Suppressor macrophage (primary cell): Measurements from ENCODE around the gene CD46.
A peak's percentile ranks its signal among the peaks of the same experiment; 100 is the strongest.

ENCODE experiments used
- DNase-seq, 4 experiments: peaks; one replicate each; pipeline ENCODE4 v3.0.0-alpha.2; 2020 to 2022

Gene CD46

GRCh38 chr1:207830788-207831187 lies 78.9 kb downstream of the CD46 start:
- DNase-seq = no peak

GRCh38 chr1:207831517-207832327 lies 79.9 kb downstream of the CD46 start:
- DNase-seq = peak; percentile 49 to 71 (median 64)

GRCh38 chr1:207832796-207833195 lies 80.9 kb downstream of the CD46 start:
- DNase-seq = no peak

GRCh38 chr1:207833381-207833780 lies 81.5 kb downstream of the CD46 start:
- peak in 3 of 4 experiments; percentile 48 to 54 (median 51) for DNase-seq

GRCh38 chr1:207833956-207834660 lies 82.3 kb downstream of the CD46 start:
- DNase-seq = no peak

- DNase-seq = no peak
These were observed 84.1 kb downstream of the CD46 start for GRCh38 chr1:207835958-207836357.

- DNase-seq = no peak
These were observed 84.9 kb downstream of the CD46 start for GRCh38 chr1:207836591-207837347.

- DNase-seq = no peak
These were observed 85.8 kb downstream of the CD46 start for GRCh38 chr1:207837673-207838072.

- peak in 1 of 4 experiments; percentile 25 for DNase-seq
These were observed 86.6 kb downstream of the CD46 start for GRCh38 chr1:207838156-207839082.

GRCh38 chr1:207839083-207839413 lies 87.2 kb downstream of the CD46 start:
- no peak for DNase-seq

GRCh38 chr1:207840380-207840779 lies 88.5 kb downstream of the CD46 start:
- no peak for DNase-seq

- DNase-seq = peak; percentile 41 to 63 (median 59)
These were observed 89.4 kb downstream of the CD46 start for GRCh38 chr1:207841293-207841692.

GRCh38 chr1:207841901-207842300 lies 90.0 kb downstream of the CD46 start:
- no peak for DNase-seq

- DNase-seq = no peak
These were observed 90.7 kb downstream of the CD46 start for GRCh38 chr1:207842506-207842905.

- DNase-seq = peak; percentile 50 to 68 (median 63)
These were observed 92.5 kb downstream of the CD46 start for GRCh38 chr1:207844371-207844770.
